ENCODE measurements around the gene CPA5.

GRCh38 chr7:130388671-130389070 is 44.1 kb downstream of the CPA5 start:
- no peak for TF ChIP-seq CTCF (IDR thresholded peaks at IDR 0.05)
- TF ChIP-seq POLR2A (IDR thresholded peaks at IDR 0.05) = no peak
- TF ChIP-seq EP300 (IDR thresholded peaks at IDR 0.05) = no peak
- no peak for TF ChIP-seq POLR2AphosphoS5 (IDR thresholded peaks at IDR 0.05)

Data from upper lobe of left lung (tissue), 4 donors.